GM15510 (cell line): ENCODE measurements around the gene ZFAND3.

Experiments used
- POLR2A ChIP-seq: IDR thresholded peaks from 3 replicates; pipeline ENCODE4 v1.6.1; 2011; ENCODE audit warnings: borderline replicate concordance; ENCODE audit not compliant: insufficient read length; ENCODE audit errors: extremely low read depth

The ZFAND3 gene

GRCh38 chr6:37972994-37973757, 153.6 kb downstream of the ZFAND3 start:
- no peak for TF ChIP-seq POLR2A

- no peak for TF ChIP-seq POLR2A
Observed at GRCh38 chr6:37974381-37974780, 154.9 kb downstream of the ZFAND3 start.

- no peak for TF ChIP-seq POLR2A
Observed at GRCh38 chr6:37974943-37975342, 155.4 kb downstream of the ZFAND3 start.

- TF ChIP-seq POLR2A = no peak
Observed at GRCh38 chr6:37977715-37978114, 158.2 kb downstream of the ZFAND3 start.

- no peak for TF ChIP-seq POLR2A
Observed at GRCh38 chr6:37979392-37980221, 160.1 kb downstream of the ZFAND3 start.

GRCh38 chr6:37980222-37980595, 160.7 kb downstream of the ZFAND3 start:
- TF ChIP-seq POLR2A = no peak

GRCh38 chr6:37981626-37982025, 162.1 kb downstream of the ZFAND3 start:
- TF ChIP-seq POLR2A = no peak

GRCh38 chr6:37982317-37982716, 162.8 kb downstream of the ZFAND3 start:
- no peak for TF ChIP-seq POLR2A

GRCh38 chr6:37983720-37984501, 164.4 kb downstream of the ZFAND3 start:
- TF ChIP-seq POLR2A = no peak

- no peak for TF ChIP-seq POLR2A
Observed at GRCh38 chr6:37984578-37984977, 165.1 kb downstream of the ZFAND3 start.

GRCh38 chr6:37985355-37985754, 165.8 kb downstream of the ZFAND3 start:
- no peak for TF ChIP-seq POLR2A

GRCh38 chr6:37987018-37987417, 167.5 kb downstream of the ZFAND3 start:
- TF ChIP-seq POLR2A = no peak

- no peak for TF ChIP-seq POLR2A
Observed at GRCh38 chr6:37987559-37987958, 168.0 kb downstream of the ZFAND3 start.

GRCh38 chr6:37988127-37988526, 168.6 kb downstream of the ZFAND3 start:
- no peak for TF ChIP-seq POLR2A

GRCh38 chr6:37988696-37989095, 169.2 kb downstream of the ZFAND3 start:
- no peak for TF ChIP-seq POLR2A

GRCh38 chr6:37990762-37991525, 171.4 kb downstream of the ZFAND3 start:
- no peak for TF ChIP-seq POLR2A
